Keratinocyte (primary cell): ENCODE results near the gene TMED3. TPM values are rescaled to one million over a fixed set of nuclear protein-coding genes. Genes with fewer than 3 reads are reported as not detected.

ENCODE experiments used
- DNase-seq: peaks from one replicate; pipeline ENCODE4 v3.0.0-alpha.2; 2011; ENCODE audit warnings: low read depth, missing footprints, low spot score
- FAIRE-seq: peaks from 2 replicates; lab custom pipeline; 2011; peaks lifted over from hg19 to GRCh38; lab: Jason Lieb, UNC
- H2AFZ ChIP-seq: 2 replicates; pipeline ENCODE4 v1.6.0; 2012; ENCODE audit warnings: low read length, control low read depth, inconsistent platforms; ENCODE audit not compliant: control insufficient read depth
- H3K27ac ChIP-seq: 2 replicates; pipeline ENCODE4 v1.5.1; 2011; ENCODE audit warnings: low read length; ENCODE audit not compliant: control insufficient read depth, insufficient read depth
- H3K27me3 ChIP-seq: 3 replicates; pipeline ENCODE4 v1.6.0; 2011; ENCODE audit warnings: low read length; ENCODE audit not compliant: control insufficient read depth, insufficient read depth; ENCODE audit errors: extremely low read depth
- H3K36me3 ChIP-seq, 2 experiments: 2 replicates in 1 of 2; 3 replicates in 1 of 2; pipeline ENCODE4 v1.5.1; 2011; ENCODE audit warnings: low read length in 2 of 2, mild to moderate bottlenecking in 1 of 2; ENCODE audit not compliant: control insufficient read depth in 2 of 2, insufficient read depth in 2 of 2; ENCODE audit errors: extremely low read depth in 1 of 2
- H3K4me1 ChIP-seq: 3 replicates; pipeline ENCODE4 v1.5.1; 2011; ENCODE audit warnings: low read length; ENCODE audit not compliant: control insufficient read depth, insufficient read depth; ENCODE audit errors: extremely low read depth
- H3K4me2 ChIP-seq: 3 replicates; pipeline ENCODE4 v1.6.0; 2011; ENCODE audit warnings: low read depth, low read length; ENCODE audit not compliant: control insufficient read depth, insufficient read depth; ENCODE audit errors: extremely low read depth
- H3K4me3 ChIP-seq, 3 experiments: fragments of 200-600 bp in 1 of 3; sonication (generic) in 1 of 3; 2 replicates in 2 of 3; 3 replicates in 1 of 3; pipeline ENCODE4 v1.5.1; 2011 to 2016; ENCODE audit warnings: low read length in 3 of 3, mild to moderate bottlenecking in 3 of 3, control low read depth in 2 of 3, inconsistent platforms in 1 of 3, low read depth in 1 of 3, mixed read lengths in 1 of 3, mixed run types in 1 of 3, moderate library complexity in 1 of 3; ENCODE audit not compliant: control insufficient read depth in 2 of 3, insufficient read depth in 2 of 3; ENCODE audit errors: extremely low read depth in 1 of 3
- H3K79me2 ChIP-seq: 2 replicates; pipeline ENCODE4 v1.6.0; 2012; ENCODE audit warnings: low read length; ENCODE audit not compliant: control insufficient read depth, insufficient read depth
- H3K9ac ChIP-seq: 3 replicates; pipeline ENCODE4 v1.6.0; 2011; ENCODE audit warnings: low read length; ENCODE audit not compliant: control insufficient read depth, insufficient read depth; ENCODE audit errors: extremely low read depth
- H3K9me1 ChIP-seq: 3 replicates; pipeline ENCODE4 v1.6.0; 2011; ENCODE audit warnings: low read length; ENCODE audit not compliant: control insufficient read depth, insufficient read depth; ENCODE audit errors: extremely low read depth
- H3K9me3 ChIP-seq: 2 replicates; pipeline ENCODE4 v1.5.1; 2012; ENCODE audit warnings: low read depth, low read length; ENCODE audit not compliant: control insufficient read depth
- H4K20me1 ChIP-seq: 3 replicates; pipeline ENCODE4 v1.6.0; 2011; ENCODE audit warnings: low read length; ENCODE audit not compliant: control insufficient read depth, insufficient read depth; ENCODE audit errors: extremely low read depth
- EZH2 ChIP-seq: IDR thresholded peaks from one replicate; pipeline ENCODE4 v1.6.1; 2012; ENCODE audit warnings: inconsistent platforms, mild to moderate bottlenecking, low read length, moderate library complexity
- dilution Hi-C: fragments of 300-500 bp; cut with MboI; formaldehyde crosslinking; loops from one replicate; pipeline ENCODE4 v1.7.0; 2020; ENCODE audit warnings: low sequenced_read_pairs; ENCODE audit not compliant: extremely low pct_ligation_motif_present
- polyA plus RNA-seq, 5 experiments: library from polyadenylated mRNA; depleted of rRNA in 3 of 5; stranded (reverse) in 3 of 5; stranded (forward) in 1 of 5; unstranded in 1 of 5; fragments of >200 nt; gene quantifications; 1 replicate in 1 of 5; 2 replicates in 3 of 5; 3 replicates in 1 of 5; pipeline versions ENCODE4 v1.2.1 to v1.2.3, GENCODE V29; 2011 to 2012; ENCODE audit warnings: missing spikeins in 2 of 5, low read depth in 1 of 5, low replicate concordance in 1 of 5
- TF ChIP-seq, protein P1 (sequence below), 3 experiments: IDR thresholded peaks in 1 of 3; conservative IDR thresholded peaks in 1 of 3; optimal IDR thresholded peaks in 1 of 3; 2 replicates in 2 of 3; 3 replicates in 1 of 3; pipeline versions ENCODE3 to v1.5.1; 2011; ENCODE audit warnings: low read length in 3 of 3, mild to moderate bottlenecking in 3 of 3, moderate library complexity in 2 of 3, control low read depth in 1 of 3, inconsistent platforms in 1 of 3; ENCODE audit not compliant: insufficient read depth in 2 of 3; ENCODE audit errors: extremely low read depth in 1 of 3

TMED3 gene
- polyA plus RNA-seq, 1 donor (not counting 4 experiments of a cell fraction or from before 2014, with no cell fraction given), result 137 TPM

DNA sequence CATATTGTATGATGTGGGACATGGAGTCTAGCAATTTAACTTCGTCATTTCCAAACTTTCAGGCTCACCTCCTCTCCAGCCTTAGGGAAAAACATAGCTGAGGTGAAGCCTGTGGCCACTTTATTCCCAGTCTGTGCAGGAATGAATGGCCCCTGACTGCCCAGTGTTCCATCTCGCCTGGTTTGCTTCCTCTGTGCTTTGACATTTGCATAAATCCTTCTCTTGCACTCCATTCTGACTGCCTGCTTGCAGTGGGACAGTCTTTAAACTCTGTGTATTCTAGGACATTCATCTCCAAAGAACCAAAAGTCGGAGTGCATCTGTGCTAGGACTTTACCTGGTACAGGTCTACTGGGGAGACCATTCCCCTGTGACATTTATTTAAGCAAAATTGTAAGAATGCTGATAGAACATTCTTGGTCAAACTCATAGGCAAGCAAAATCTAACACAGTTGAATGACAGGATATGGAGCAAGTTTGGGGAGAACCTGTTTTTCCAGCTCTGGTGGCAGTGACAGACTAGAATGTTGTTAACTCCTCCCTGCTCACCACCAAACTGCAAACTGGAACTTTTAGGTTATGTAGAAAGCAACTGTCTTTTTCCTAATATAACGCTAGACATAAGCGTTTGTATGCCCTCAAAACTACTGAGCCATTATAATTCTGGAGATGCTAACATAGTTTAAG lies 22.1 kb downstream of the TMED3 start:
- Histone ChIP-seq H3K9me1 (no peaks in the 10 kb centered on the region), H3K27me3 (no peaks in the 10 kb centered on the region), H3K36me3 (peaks cover 0 to under 1% of the 10 kb centered on the region in 2 experiments), H3K4me3 (no peak overlapping the region), H4K20me1 (no peaks in the 10 kb centered on the region), H3K9ac (no peak overlapping the region), H3K79me2 (no peaks in the 10 kb centered on the region), H3K9me3 (no peaks in the 10 kb centered on the region), H2AFZ (no peak overlapping the region), H3K4me1 (peaks cover 14% of the 10 kb centered on the region), H3K4me2 (no peak overlapping the region), H3K27ac (no peak overlapping the region)
- FAIRE-seq (no peak), DNase-seq (no peak)
- TF ChIP-seq EZH2, result no peak
- TF ChIP-seq, protein P1, sequence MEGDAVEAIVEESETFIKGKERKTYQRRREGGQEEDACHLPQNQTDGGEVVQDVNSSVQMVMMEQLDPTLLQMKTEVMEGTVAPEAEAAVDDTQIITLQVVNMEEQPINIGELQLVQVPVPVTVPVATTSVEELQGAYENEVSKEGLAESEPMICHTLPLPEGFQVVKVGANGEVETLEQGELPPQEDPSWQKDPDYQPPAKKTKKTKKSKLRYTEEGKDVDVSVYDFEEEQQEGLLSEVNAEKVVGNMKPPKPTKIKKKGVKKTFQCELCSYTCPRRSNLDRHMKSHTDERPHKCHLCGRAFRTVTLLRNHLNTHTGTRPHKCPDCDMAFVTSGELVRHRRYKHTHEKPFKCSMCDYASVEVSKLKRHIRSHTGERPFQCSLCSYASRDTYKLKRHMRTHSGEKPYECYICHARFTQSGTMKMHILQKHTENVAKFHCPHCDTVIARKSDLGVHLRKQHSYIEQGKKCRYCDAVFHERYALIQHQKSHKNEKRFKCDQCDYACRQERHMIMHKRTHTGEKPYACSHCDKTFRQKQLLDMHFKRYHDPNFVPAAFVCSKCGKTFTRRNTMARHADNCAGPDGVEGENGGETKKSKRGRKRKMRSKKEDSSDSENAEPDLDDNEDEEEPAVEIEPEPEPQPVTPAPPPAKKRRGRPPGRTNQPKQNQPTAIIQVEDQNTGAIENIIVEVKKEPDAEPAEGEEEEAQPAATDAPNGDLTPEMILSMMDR (optimal IDR thresholded peaks at IDR 0.05 in 1 of 3, IDR thresholded peaks at IDR 0.05 in 1 of 3, conservative IDR thresholded peaks at IDR 0.05 in 1 of 3; ENCODE audit: extremely low read depth in 1 of 3, insufficient read depth in 2 of 3, low read length in 3 of 3), result no peak
- dilution Hi-C loops, result no loop called here

DNA sequence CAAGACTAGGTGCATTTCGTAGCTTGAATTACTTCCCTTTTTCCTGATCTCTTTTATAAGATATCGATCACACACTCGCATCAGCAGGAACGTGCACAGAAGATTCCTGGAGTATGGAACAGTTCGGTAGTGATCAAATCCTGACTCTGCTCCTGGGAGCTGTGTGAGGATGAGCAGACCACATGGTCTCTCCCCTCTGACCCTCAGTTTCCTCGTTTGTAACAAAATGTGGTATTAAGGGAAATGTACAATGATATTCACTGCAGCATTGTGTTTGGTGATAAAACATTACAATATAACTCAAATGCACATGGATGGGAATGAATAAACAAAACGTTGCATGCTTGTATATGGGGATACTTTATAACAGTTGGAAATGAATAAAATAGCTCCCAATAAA lies 26.7 kb downstream of the TMED3 start:
- no peak overlapping the region for H3K4me3 ChIP-seq
- dilution Hi-C loops, result no loop called here
- no peaks in the 10 kb centered on the region for H3K36me3 ChIP-seq
- no peaks in the 10 kb centered on the region for H3K9me1 ChIP-seq
- H3K27ac ChIP-seq, result no peak overlapping the region
- H3K9ac ChIP-seq, result no peak overlapping the region
- DNase-seq (no peak), FAIRE-seq (no peak)
- H3K27me3 ChIP-seq, result no peaks in the 10 kb centered on the region
- no peaks in the 10 kb centered on the region for H3K79me2 ChIP-seq
- no peaks in the 10 kb centered on the region for H3K9me3 ChIP-seq
- H4K20me1 ChIP-seq, result no peaks in the 10 kb centered on the region
- TF ChIP-seq EZH2, result no peak
- TF ChIP-seq, protein P1 (optimal IDR thresholded peaks at IDR 0.05 in 1 of 3, IDR thresholded peaks at IDR 0.05 in 1 of 3, conservative IDR thresholded peaks at IDR 0.05 in 1 of 3; ENCODE audit: extremely low read depth in 1 of 3, insufficient read depth in 2 of 3, low read length in 3 of 3), result no peak
- no peak overlapping the region for H2AFZ ChIP-seq
- peaks cover 5% of the 10 kb centered on the region for H3K4me1 ChIP-seq
- no peak overlapping the region for H3K4me2 ChIP-seq
